HG03342 (cell line): ENCODE measurements around the gene TNS1.
"Not testable (repeated sequence)": the region's sequence is repeated elsewhere in the genome, so short reads cannot be mapped to it uniquely, and the experiment has no call there.

Experiments
- ATAC-seq: cut with Tn5 transposase; IDR thresholded peaks from one replicate; pipeline ENCODE4 v1.9.1; 2021; ENCODE audit warnings: mild to moderate bottlenecking, moderate library complexity; ENCODE audit not compliant: unreplicated experiment

Gene TNS1

DNA sequence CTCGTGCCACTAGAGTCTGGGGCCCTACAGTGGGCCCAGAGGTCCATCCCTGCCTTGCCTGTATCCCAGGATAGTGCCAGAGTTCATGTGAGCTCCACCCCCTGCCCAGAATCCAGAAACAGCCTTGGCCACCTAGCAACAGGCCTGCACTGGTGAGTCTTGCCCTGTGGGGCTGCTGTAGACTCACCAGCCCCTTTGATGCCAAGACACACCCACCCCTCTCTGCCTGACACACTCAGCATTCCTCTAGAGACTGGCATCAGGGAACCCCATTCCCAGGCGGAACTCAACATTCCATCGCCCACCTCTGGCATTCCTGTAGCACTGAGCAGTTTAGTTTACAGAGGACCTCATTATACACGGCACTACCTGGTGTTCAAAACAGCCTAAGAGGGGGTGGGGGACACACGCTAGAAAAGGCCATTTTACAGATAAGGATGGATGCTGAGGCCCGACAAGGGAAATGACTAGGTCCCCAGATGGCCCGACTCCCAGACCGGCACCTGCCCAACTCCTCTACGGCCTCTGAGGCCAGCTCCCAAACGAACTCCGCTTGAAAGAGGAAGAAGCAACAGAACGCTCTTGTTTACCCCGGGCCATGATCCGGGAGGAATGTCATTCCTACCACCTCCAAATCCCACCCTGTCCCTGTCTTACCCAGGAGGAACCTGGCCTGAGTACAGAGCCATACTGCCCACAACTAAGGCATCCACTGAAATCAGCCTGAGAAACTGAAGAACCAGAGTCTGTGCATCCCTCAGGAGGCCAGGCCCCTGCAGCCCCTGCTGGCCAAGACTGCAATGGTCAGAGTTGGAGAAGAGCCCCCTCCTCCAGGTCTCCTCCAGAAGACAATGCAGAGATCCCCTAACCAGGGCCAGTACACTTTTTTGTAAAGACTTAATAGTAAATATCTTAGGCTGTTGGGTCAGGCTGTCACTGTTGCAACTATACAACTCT lies 180.2 kb downstream of the TNS1 start:
- ATAC-seq: no peak

DNA sequence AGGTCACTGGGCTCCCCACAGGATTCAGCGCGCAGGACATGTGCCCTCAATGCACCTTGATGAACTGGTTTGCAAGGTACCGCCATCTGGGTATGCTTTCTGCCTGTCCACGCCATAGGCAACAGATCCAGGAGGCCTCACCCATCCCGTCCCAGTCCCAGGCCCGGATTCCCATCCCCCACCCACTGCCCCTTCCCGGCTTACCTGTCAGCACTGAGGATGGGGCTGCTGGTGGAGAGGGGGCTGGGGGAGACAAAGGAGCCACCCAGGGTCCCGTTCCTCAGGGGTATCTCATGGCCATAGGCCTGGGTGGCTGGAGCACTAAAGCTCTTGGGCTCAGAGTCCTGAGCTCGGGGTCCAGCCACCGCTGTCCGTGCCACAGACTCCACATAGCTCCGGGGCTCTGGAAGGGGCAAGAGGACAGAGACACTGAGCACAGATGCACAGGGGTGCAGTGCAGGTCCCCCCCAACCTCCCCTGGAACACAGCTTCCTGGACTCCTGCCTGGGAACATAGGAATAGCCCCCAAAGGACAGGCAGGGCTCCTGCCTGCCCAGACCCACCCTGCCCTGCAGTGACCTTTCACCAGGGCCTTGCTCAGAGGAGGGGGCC lies 181.2 kb downstream of the TNS1 start:
- no peak for ATAC-seq

DNA sequence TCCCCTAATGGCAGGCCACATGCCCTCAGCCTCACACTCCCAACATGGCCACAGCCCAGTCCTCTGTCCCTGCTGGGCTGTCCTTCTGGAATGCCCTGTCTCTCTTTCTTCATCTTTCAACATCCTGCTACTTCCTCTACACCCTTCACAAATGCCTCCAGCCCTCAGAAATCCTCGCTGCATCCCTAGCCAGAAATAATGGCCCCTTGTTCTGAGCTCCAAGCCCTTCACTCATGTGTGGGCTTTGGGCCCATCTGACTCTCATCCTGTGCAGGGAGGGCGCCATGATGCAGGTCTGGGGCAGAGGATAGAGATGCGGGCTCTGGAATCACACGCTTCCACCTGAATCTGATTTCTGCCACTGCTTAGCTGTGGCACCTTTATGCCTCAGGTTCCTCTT lies 181.9 kb downstream of the TNS1 start:
- no peak for ATAC-seq

DNA sequence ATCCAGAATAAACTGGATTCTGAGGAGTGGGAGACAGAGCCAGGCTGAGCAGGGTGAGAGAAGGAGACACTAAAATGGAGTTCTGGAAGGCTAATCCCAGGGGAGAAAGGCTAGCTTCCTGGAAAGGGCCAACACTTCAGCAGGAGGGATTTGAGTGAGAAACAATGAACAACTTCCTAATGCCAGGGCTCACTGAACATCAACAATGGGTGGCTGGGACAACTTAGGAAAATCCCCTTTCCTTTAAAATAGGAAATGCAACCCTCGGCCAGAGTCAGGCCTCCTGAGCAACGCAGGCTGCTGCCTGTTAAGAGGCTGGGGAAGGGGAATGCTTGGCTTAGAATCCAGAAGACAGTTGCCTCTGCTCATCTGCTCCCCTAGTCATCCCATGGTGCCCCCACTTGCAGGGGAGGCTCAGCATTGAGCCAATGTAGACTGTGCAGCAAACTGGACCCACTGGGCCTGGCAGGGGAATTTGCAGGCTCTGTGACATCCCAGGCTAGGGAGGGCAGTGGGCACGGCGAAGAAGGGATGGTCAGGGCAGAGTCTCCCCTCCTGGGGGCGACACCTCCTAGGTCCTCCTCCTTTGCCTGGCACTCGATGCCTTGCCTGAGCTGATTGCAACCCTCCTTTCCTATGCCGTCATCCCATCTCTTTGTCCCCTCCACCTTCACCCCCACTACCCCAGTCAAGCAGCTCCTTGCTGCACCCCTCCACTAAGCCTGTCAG lies 182.5 kb downstream of the TNS1 start:
- ATAC-seq: no peak

DNA sequence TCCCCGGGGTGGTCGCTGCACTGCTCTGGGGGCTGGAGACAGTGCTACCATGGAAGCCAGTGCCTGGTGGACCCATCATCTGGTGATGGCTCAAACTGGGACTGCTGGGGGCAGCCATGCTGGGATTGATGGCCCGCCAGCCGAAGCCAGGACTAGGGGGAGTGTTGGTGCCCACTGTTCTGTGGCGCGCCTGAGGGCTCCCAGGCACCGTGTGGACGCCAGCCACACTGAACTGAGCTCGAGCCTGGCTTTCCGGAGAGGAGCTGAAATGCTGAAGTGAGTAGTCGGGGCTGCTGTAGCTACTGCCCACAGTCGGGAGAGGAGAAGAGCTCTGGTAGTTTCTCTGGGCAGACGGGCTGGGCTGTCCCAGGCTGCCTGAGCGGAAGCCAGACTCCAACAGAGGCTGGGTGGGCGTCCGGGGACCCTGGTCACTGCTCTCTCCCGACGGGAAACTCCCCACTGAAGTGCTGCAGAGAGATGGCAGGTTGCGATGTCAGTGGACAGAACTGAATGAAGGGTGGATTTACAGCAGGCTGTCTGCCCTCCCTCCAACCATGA lies 184.4 kb downstream of the TNS1 start:
- no peak for ATAC-seq

DNA sequence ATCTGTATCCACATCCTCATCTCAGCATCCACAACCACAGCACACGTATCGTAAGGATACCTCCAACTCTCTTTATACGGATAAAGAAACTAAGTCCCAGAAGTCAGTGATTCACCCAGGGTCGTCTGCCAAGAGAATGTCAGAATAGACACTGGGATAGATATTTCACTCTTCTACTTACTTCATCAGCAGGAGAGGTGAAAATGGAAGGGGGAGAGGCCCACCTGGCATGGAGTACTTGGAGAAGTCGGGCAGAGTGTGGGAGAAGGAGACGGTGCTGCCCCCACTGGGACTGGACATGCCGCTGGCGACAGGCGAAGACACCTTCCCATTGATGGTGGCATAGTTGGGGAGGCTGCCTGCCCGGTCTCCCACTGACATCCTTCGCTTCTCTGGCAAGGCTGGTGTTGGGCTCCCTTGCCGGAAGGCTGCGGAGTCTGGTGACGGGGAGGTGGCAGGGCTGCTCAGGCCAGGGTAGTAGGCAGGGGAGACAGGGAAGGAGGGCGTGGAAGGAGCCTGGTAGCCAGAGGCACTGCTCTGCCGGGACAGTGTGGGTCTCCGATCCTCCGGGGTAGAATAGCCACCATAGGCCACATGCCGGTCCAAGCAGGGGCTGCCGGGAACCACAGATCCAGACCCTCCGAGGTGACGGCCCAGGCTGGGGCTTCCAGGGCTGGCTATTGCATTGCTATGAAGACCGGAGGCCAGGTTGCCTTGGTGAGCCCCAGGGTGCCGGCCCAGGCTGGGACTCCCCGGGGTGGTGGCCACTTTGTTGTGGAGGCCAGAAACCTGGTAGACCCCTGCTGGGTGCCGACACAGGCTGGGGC lies 185.1 kb downstream of the TNS1 start:
- ATAC-seq: no peak

DNA sequence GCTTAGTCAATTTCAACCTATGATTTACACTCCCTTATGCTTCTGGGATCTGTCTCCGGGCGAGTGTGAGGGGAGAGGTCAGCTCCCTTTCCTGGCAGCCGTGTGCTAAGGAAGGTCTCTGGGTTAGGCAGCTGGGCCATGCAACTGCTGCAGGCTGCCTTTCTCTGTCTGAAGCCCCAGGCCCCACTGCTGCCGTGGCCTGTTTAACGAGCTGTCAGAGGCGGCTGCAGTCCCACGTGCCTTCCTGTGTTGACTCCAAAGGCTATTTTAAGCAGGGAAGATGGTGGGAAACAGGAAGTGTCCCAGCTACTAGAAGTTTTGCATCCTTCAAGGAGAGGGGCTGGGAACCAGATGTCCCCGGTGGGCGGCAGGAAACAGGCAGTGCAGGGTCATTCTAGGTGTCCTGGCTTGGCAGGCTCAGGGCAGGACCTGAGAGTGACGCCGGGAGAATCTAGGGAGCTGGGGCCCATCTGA lies 186.4 kb downstream of the TNS1 start:
- no peak for ATAC-seq

DNA sequence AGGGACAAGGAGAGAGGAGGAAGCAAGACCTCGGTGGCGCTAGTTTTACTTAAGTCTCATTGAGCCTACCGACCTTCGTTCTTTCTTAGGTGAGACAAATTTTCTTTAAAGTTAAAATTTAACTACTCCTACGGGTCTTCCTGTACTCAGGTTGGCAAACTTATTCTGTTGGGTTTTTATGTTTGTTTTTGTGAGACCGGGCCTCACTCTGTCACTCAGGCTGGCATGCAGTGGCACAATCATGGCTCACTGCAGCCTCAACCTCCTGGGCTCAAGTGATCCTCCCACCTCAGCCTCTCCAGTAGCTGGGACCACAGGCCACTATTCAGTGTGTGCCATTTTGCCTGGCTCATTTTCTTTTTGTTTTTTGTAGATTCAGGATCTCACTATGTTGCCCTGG lies 189.0 kb downstream of the TNS1 start:
- ATAC-seq: no peak

DNA sequence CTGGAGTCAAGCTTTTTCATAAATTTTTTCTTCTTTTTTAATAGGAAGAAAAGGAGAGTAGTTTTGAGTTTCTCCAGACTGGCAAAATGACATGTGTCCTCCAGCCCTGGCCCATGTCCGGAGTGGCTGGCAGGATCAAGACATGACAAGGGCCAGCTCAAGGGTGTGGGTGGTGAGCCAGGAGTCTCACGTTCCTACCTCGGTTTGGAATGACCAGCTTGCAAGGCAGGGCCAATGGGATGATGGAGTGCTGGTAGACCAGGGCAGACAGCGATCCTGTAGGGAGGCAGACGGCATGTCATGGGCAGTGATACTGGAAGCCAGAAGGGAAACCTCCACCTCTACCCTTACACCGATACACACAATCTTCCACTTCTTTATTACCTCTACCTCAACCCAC lies 190.6 kb downstream of the TNS1 start:
- no peak for ATAC-seq

DNA sequence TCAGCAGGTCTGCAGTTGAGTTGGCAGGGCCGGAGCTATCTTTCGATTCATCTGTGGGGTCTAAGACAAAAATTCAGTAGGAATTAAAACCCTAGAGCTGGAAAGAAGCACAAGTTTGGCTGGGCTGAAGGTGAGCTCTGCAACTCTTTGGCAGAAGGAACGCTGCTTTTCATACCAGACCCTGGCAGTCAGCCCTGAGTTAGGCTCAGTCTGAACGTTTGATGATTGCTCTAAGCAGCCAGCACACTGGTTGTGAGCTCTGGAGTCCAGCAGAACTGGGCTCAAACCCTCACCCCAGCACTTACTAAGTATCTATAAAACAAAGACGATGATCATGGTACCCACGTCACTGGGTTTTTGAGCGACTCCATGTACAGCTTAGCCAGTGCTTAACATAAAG lies 192.5 kb downstream of the TNS1 start:
- ATAC-seq: no peak

DNA sequence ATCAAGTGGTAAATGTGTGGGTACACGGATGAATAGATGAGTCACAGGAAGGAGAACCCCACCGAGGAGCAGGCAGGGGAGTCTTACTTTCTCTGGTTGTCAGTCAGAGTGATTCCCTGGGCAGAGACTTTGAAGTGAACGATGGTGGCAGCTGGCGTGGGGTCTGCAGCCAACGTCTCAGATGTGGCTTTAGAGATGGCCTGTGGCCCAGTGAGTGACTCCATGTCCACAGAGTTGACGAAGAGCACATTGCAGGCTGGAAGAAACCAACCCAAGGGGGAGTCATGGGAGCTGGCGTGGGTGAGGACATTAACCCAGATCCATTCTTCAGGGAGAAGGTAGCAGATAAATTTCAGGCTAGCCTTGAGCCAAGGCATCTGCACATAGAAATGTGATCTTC lies 193.1 kb downstream of the TNS1 start:
- no peak for ATAC-seq

DNA sequence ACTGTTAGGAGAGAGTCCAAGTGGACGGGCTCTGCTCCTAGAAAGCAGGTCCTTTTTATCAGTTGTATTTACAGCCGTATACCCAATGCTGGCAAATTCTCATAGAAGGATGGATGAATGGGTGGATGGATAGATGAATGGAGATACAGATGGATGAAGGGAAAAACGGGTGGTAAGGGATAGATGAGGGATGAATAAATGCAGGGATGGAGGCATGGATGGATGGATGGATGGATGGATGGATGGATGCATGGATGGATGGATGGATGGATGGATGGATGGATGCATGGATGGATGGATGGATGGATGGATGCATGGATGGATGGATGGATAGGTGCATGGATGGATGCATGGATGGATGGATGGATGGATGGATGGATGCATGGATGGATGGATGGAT lies 193.8 kb downstream of the TNS1 start:
- not testable (repeated sequence) for ATAC-seq

DNA sequence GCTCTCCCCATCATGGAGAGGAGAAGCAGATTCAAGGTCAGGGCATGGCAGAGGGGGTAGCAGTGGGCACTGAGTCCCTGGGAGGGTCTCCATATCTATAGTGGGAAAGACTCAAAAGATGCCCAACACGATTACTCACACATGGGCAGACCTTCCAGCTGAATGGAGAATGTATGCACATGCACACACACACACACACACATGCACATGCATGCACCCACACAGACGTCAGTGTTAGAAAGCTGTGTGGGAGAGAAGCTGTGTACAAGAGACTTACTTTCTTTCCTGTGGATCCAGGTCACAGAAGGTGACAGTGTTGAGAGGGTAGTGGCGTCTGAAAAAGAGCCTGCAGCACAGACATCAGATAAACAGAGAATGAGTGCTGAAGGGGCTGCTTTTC lies 194.5 kb downstream of the TNS1 start:
- no peak for ATAC-seq

DNA sequence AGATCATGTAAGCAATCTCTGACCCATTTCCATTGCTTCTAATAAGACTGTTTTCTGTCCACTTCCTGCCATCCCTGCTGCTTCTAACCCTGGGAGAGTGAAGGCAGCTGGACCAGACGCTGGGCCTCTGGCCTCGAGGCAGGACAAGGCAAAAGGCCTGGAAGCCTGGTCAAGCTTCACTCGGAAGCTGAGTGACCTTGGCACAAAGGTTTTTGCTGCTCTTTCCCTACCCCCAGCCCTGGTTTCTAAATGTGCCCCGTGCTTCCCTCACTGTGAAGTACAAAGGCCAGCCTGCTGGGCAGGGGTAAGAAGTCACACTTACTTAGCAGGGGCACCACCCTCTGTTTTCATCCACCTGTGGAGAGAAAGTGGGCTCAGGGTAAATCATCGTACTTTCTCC lies 195.0 kb downstream of the TNS1 start:
- no peak for ATAC-seq

DNA sequence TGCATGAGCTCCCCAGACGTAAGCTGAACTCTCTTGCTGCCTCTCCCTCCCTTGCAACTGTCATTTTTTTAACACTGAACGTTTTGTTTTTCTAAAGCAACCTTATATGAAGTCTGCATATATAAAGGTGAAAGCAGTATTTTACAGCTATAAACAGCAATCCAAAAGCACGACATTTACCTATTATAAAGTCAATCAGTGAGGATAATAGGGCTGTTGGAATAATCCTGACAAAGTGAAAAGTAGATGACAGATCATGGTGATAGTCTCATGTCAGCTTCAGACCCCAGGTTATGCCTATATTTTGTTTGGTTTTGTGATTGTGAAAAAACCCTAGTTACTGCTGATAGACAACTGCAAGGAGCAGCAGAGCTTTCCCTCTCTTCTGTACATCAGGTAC lies 195.8 kb downstream of the TNS1 start:
- no peak for ATAC-seq

DNA sequence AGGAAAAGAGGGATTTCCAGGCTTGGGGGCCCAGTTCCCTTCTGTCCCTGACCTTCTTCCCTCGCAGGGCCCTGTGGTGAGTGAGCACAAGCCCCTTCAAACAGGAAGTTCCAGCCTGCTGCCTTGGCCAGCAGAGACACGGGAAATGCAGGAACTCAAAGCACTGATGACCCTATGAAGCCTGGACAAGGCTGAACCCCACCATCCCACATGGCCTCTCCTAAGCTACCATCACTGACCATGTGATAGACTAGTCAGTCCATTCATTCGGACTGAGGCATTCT lies 196.4 kb downstream of the TNS1 start:
- ATAC-seq: no peak

DNA sequence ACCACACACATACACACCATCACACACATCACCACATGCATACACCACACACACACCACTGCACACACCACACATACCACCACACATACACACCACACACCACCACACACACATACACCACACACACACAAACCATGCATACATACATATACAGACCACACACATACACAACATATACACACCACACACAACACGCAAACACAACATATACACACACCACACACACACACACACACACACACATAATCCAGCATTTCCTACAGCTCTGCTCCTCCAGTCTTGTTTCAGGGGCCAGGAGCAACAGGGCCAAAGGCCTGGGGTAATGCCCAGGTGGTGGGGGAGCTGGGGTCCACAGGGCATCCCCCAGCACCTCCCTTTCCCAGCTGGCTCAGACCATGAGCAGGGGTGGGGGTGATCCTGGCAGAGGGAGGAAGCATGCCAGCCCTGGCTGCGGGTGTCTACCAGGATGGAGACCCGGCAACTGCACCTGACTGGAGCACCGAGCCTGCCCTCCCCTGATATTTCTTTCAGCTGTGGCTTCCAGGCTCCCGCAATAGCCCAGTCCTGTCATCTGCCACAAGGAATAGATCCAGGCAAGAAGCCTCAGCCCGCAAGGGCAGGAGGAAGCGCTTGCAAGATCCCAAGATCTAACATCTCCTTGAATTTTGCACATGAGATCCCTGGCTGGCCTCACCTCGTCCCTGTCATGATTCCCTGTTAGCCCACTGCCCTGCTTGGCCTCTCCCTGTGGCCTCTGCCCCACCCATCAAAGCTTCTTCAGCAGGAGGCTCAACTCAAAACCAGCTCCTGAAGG lies 196.9 kb downstream of the TNS1 start:
- ATAC-seq: no peak

DNA sequence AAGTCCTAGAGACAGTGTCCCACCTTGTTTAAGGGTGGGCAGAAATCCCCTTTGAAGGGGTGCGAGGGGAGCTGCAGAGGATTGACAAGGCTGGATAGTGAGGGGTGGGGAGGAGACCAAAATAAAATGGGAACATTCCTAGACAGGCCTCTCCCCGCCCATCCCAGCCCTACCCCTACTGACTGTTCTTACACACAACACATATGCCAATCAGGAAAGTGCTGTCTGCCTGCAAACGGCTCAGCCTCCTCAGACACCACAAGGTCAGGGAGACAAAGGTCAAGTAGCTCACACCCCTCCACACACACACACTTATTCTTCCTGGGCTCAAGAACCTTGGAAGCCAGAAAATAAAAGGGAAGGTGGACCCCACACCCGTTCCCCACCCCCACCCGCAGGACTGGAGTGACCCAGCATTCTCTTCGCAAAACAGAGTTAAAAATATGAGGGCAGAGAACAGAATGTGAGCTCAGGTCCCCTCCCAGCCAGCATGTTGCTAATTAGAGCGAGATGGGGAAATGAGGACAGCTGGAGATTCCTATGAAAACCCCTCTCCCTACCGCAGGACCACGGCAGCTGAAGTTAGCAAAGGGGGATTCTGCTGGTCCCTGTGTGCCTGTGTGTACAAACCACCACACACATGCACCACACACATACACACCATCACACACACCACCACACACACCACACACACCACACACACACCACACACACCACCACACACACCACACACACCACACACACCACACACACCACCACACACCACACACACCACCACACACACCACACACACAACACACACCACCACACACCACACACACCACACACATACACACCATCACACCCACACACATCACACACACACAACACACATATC lies 197.8 kb downstream of the TNS1 start:
- no peak for ATAC-seq

DNA sequence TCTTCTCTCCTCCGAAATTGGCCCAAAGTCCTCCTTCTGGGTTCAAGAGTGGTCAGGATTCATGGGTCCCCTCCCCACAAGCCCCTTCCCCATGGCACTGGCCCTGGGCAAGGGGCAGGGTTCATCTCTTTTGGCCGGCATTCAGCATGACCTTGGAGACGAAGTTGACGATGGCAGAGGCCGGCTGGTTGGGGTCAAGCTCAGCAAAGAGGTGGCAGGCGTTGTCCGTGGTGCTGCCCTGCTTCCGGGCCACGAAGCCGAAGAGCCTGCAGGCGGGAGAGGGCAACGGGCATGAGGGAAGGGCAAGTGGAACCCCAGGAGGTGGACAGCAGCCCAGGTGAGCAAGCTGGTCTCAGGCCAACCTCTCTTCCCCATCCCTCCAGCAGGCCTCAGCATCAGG lies 198.5 kb downstream of the TNS1 start:
- no peak for ATAC-seq
